Muscle layer of duodenum (tissue), 2 donors: ENCODE data around the gene KLHL10.

ENCODE experiments used
- H3K27ac ChIP-seq: one replicate; pipeline ENCODE4 v1.7.0; 2013; ENCODE audit warnings: mild to moderate bottlenecking, low read length
- H3K27me3 ChIP-seq: one replicate; pipeline ENCODE4 v1.7.0; 2013; ENCODE audit warnings: low read depth, mild to moderate bottlenecking, control low read depth, low read length
- H3K36me3 ChIP-seq, 2 donors: one replicate each; pipeline ENCODE4 v1.7.0; 2013; ENCODE audit warnings: low read length in 2 of 2, control low read depth in 1 of 2, mild to moderate bottlenecking in 1 of 2; ENCODE audit not compliant: insufficient read depth in 2 of 2, control insufficient read depth in 1 of 2
- H3K4me1 ChIP-seq, 2 donors: one replicate each; pipeline ENCODE4 v1.7.0; 2013; ENCODE audit warnings: low read length in 2 of 2, mild to moderate bottlenecking in 2 of 2, control low read depth in 1 of 2, moderate library complexity in 1 of 2; ENCODE audit not compliant: insufficient read depth in 2 of 2, control insufficient read depth in 1 of 2
- H3K4me3 ChIP-seq, 2 donors: one replicate each; pipeline ENCODE4 v1.7.0; 2013; ENCODE audit warnings: low read length in 2 of 2, low read depth in 1 of 2, mild to moderate bottlenecking in 1 of 2
- H3K9me3 ChIP-seq, 2 donors: one replicate each; pipeline ENCODE4 v1.7.0; 2013; ENCODE audit warnings: low read length in 2 of 2, control low read depth in 1 of 2, mild to moderate bottlenecking in 1 of 2; ENCODE audit not compliant: control insufficient read depth in 1 of 2
- donor health status: healthy.

KLHL10 gene

GRCh38 chr17:41885733-41886132 lies 48.1 kb downstream of the KLHL10 start:
- Histone ChIP-seq H3K4me3 (no peak overlapping the region), H3K9me3 (no peaks in the 10 kb centered on the region), H3K36me3 (peaks cover 59 to 77% of the 10 kb centered on the region in 2 donors), H3K4me1 (no peaks in the 10 kb centered on the region), H3K27me3 (no peaks in the 10 kb centered on the region), H3K27ac (no peak overlapping the region)

GRCh38 chr17:41888332-41888965 lies 50.8 kb downstream of the KLHL10 start:
- no peak overlapping the region for H3K27ac ChIP-seq
- H3K9me3 ChIP-seq: no peaks in the 10 kb centered on the region
- no peak overlapping the region for H3K4me3 ChIP-seq
- peaks cover 59 to 82% of the 10 kb centered on the region in 2 donors for H3K36me3 ChIP-seq
- H3K4me1 ChIP-seq: no peaks in the 10 kb centered on the region
- no peaks in the 10 kb centered on the region for H3K27me3 ChIP-seq

GRCh38 chr17:41891135-41892020 lies 53.8 kb downstream of the KLHL10 start:
- no peaks in the 10 kb centered on the region for H3K27me3 ChIP-seq
- peaks cover 42 to 69% of the 10 kb centered on the region in 2 donors for H3K36me3 ChIP-seq
- H3K4me3 ChIP-seq: no peak overlapping the region
- H3K4me1 ChIP-seq: peaks cover 5 to 20% of the 10 kb centered on the region in 2 donors
- no peaks in the 10 kb centered on the region for H3K9me3 ChIP-seq
- no peak overlapping the region for H3K27ac ChIP-seq

- peaks cover 45 to 69% of the 10 kb centered on the region in 2 donors for H3K36me3 ChIP-seq
- H3K27ac ChIP-seq: no peak overlapping the region
- H3K4me3 ChIP-seq: no peak overlapping the region
- H3K9me3 ChIP-seq: no peaks in the 10 kb centered on the region
- no peaks in the 10 kb centered on the region for H3K27me3 ChIP-seq
- peaks cover 5 to 21% of the 10 kb centered on the region in 2 donors for H3K4me1 ChIP-seq
Measured at GRCh38 chr17:41892021-41892376, 54.4 kb downstream of the KLHL10 start.

GRCh38 chr17:41893384-41893783 lies 55.8 kb downstream of the KLHL10 start:
- Histone ChIP-seq H3K4me3 (no peak overlapping the region), H3K27me3 (no peaks in the 10 kb centered on the region), H3K36me3 (peaks cover 45 to 72% of the 10 kb centered on the region in 2 donors), H3K4me1 (peaks cover 5 to 21% of the 10 kb centered on the region in 2 donors), H3K27ac (no peak overlapping the region), H3K9me3 (no peaks in the 10 kb centered on the region)

GRCh38 chr17:41894791-41895331 lies 57.2 kb downstream of the KLHL10 start:
- H3K27me3 ChIP-seq: no peaks in the 10 kb centered on the region
- peaks cover 48 to 63% of the 10 kb centered on the region in 2 donors for H3K36me3 ChIP-seq
- H3K4me3 ChIP-seq: no peak overlapping the region
- H3K27ac ChIP-seq: no peak overlapping the region
- H3K4me1 ChIP-seq: peaks cover 5 to 21% of the 10 kb centered on the region in 2 donors
- H3K9me3 ChIP-seq: no peaks in the 10 kb centered on the region

GRCh38 chr17:41895617-41896016 lies 58.0 kb downstream of the KLHL10 start:
- Histone ChIP-seq H3K27me3 (no peaks in the 10 kb centered on the region), H3K4me3 (no peak overlapping the region), H3K36me3 (peaks cover 46 to 61% of the 10 kb centered on the region in 2 donors), H3K27ac (no peak overlapping the region), H3K4me1 (peaks cover 5 to 21% of the 10 kb centered on the region in 2 donors), H3K9me3 (no peaks in the 10 kb centered on the region)

GRCh38 chr17:41896726-41897125 lies 59.1 kb downstream of the KLHL10 start:
- Histone ChIP-seq H3K4me1 (peaks cover 5 to 21% of the 10 kb centered on the region in 2 donors), H3K27ac (no peak overlapping the region), H3K36me3 (peaks cover 50 to 63% of the 10 kb centered on the region in 2 donors), H3K27me3 (no peaks in the 10 kb centered on the region), H3K4me3 (no peak overlapping the region), H3K9me3 (no peaks in the 10 kb centered on the region)
